GM18868 (cell line): Measurements from ENCODE around the gene EFHC1.

ENCODE experiments used
- ATAC-seq: cut with Tn5 transposase; IDR thresholded peaks from one replicate; pipeline ENCODE4 v1.9.1; 2021; ENCODE audit warnings: mild to moderate bottlenecking, moderate library complexity; ENCODE audit not compliant: unreplicated experiment

Gene EFHC1

DNA sequence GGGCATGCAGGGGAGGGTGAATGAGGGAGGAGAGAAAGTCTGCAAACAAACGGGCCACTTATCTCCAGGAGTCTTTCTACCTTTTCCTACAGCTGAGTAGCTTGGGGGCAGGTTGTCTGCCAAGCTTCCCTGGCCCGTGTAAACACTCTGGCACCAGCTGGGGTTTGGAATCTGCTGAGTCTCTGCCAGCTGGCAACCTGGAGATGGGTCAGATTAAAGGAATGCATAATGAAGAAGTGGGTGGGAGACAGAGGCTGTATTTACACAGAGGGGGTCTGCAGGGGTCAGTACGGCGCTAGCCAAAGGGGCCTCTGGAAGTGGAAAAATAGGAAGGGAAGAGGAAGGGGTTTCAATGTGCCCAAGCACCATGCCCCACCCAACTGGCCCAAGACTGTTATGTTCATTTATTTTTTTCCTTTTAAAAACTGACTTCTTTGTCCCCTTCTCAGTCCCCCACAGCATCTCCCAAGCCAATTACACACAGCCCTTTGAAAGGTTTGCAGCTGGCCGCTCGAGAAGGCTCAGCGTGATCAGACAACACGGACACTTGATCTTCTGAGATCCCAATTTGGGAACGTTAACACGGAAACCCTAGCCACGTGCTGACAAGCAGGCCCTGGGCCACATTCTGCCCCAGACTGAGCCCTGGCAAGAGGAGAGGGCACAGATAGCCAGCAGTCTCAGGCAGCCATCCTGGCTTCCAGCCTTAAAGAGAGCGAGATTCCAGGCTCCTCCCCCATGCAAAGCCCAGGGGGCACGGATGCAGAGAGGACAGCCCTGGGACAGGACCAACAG, 131.5 kb downstream of the EFHC1 start:
- ATAC-seq = no peak

DNA sequence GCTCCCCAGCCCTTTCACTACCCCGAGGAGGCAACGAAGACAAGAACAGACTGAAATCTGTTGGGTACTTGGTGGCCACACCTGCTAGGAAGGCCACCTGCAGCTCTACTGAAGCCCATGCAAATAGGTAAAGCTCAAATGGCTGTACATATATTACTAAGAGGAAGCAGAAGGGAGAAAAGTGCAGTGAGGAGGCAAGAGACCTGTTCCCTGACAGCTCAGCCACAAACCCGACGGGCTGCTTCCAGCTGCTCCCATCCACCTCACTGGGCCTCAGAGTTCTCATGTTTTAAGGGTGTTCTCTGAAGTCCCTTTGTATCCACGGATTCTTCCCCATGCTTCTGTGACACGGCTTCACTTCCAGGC, 132.1 kb downstream of the EFHC1 start:
- peak; percentile 91 for ATAC-seq

DNA sequence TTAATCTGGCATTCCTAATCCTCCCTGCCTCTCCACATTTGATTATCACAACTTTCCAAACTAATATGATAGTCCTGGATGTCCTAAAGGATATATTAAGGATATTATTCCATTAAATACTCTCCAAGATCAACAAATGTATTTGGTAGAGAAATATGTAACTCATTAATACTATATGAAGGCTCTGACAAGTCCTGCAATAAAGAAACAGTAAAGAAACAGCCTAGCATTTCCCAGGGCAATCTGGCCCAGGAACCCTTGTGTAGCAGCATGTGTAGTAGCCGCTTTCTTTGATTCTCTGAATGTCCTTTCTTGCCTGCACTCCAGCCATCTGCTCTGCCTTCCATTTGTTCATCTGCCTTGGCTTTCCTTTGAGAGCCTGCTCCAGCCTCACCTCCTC, 133.0 kb downstream of the EFHC1 start:
- no peak for ATAC-seq

DNA sequence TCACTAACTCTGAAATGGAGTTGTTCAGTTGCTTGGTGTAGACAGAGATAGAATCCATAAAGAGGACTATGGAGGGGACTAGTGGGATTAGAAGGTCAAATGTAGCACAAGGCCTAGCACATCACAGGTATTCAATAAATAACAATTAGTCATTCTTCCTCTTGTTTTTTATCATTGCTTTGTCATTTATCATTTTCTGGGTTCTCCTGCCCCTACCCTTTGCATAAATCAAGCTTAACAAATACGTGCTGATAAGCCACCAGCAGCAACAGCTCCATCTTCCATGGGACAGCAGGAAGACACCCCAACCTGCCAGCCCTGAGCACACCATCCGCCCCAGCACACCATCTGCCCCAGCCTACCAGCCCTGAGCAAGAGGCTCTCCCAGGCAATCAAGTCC, 133.6 kb downstream of the EFHC1 start:
- ATAC-seq = no peak

DNA sequence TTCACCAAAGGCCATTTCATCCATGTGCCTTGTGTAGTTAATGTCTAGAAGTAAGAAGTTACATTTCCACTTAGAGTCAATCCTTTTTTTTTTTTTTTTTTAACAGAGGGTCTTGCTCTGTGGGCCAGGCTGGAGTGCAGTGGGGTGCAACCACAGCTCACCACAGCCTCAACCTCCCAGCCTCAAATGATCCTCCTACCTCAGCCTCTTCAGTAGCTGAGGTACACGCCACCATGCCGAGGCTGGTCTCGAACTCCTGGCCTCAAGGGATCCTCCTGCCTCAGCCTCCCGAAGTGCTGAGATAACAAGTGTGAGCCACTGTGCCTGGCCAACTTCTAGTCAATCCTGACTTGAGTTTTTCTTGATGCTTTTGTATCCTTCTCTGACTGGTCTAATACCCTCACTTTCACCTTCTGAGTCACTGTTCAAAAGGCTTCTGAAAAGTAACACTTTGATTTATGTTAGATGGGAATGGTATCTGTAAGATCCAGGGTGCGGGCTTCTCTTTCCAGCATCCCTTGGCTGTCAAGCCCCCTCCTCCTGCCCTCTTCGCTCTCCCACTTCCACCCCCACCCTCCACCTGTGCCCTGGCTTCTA, 134.6 kb downstream of the EFHC1 start:
- ATAC-seq = no peak

DNA sequence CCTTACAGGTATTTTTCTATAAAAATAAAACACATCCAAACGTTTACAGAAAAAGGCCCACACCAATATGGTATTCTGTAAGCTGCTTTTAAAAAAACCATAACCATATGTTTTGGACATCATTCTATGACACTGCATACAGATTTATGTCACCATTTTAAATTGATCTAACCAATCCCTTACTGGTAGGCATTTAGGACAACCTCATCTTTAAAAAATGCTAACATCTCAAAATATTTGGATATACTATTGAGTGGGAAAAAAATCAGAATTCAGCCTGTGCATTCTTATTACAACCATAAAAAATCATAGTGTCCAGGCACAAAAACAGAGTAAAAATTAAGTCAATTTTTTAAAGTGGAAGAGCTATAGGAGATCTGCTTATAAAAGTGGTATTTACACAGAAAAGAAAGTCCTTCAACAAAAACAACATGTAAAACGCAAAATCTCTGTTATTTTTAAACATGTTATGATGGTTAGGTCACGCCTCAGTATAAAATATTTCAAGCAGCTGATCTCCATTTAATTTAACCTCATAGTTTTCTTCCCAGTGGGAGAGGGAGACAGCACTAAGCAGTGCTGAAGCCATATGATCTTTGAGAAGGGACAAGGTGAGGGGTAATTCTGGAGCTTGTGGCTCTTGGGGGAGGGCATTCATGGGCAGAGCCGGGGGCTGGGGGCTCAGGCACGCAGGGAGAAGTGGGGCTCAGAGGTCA, 135.5 kb downstream of the EFHC1 start:
- no peak for ATAC-seq

DNA sequence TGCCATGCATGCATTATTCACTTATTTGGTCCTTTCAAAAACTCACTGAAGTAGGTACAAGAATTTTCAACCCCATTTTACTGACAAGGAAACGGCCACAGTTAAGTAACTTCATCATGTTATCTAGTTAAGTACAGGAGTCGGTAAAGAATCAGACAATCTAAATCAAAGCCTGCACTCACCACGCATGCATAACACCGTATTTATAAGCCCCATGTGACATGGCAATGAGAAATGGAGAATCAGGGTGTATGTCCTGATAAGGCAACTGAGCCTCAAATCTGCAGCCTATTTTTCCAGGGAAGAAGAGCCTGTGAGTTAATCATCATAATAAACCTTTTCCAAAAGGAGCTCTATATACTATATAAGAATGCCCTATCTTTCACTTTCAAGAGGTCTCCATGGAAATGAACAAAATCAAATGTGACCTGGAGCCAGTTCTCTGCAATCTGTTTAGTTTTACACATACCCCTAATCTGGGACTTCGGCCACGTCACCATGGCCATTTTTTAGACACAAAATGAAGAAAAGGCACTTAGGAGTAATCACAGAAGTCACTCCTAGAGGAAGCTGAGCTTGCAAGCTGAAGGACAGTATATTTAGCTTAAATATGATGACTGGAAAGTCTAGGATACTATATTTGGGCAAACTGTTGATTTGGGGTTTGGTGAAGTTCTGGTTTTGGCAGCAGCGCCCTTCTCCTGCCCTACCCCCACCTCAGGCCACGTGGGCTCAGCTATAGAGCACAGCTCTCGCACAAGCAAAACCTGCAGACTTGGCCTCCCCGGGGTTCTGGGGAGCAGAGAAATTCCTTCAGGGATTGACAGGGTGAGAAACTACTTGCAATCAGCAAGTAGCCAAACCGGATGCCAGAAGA, 137.5 kb downstream of the EFHC1 start:
- ATAC-seq = no peak

DNA sequence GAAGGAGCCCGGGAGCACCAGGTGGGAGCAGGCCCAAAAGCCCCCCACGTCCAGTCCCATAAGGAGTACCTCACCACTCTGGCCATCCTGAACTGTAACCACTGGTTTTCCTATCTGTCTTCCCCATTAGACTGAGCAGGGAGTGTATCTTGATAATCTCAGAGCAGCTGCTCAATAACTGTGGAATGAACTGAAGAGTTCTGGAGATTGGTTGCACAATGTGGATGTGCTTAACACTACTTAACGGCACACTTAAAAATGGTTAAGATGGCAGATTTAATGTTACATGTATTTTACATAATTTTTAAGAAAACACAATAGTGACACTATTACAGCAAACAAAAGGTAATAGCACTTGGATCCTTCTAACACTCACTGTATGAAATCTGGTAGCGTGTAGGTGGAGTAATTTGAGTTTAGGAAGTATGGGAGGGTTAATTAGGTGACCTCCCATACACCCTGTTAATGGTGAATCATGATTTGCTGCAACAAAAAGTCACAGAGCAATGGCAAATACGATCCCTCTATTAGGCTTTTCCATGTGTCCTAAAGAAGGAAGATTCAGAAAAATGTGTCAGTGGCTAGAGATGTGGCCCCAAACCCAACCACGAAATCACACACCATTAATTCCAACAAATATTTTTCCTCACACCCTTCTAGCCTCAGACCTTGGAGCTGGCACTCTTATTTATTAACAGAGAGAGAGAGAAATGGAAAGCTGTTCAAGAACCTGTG, 138.3 kb downstream of the EFHC1 start:
- no peak for ATAC-seq

DNA sequence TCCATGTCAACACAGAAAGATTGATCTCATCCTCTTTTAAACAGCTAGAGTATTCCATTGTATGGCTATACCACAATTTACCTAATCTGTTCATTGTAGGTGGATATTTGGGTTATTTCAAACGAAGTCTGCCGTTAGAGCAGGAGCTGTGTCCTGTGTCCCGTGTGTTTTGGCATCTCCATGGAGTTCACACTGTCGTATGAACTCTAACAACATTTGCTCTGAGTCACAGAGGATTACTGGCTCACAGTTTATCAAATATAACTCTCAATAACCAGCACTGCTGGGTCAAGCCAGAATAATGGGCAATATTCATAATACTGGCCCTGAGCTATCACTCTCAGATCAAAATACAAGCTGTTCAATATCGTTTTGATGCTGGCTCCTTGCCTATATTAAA, 140.3 kb downstream of the EFHC1 start:
- no peak for ATAC-seq

DNA sequence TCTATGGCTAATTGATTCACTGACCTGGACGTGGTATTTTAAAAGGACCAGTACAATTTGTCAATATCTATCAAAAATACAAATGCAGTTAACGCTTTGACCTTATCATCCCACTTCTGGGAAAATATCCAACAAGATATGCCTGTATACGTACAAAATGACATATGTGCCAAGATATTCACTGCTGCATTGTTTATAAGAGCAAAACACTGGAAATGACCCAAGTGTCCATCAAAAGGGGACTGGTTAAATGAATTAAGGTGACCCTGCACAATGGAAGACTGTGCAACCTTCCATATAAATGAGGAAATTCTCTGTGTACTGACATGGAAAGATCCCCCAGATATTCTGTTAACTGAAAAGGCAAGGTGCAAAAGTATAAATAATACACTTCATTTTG, 142.8 kb downstream of the EFHC1 start:
- no peak for ATAC-seq

DNA sequence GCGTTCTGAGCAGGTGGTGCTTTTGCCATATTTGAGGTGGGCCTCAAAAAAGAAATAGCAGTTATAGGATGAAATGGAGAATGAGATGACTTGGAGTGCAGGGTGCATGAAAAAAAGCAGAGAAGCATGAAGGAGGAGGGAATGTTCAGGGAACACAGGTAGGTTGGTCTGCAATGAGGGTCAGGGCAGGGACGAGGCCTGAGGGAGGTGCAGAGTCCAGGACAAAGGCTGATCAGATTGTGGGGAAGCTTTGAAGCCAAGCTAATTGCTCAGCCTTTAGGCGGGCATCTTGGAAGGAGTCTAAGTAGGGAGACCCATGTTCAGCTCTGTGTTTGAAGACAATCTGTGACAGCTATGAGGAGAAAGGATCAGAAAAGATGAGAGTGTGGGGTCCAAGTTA, 144.7 kb downstream of the EFHC1 start:
- ATAC-seq = no peak

DNA sequence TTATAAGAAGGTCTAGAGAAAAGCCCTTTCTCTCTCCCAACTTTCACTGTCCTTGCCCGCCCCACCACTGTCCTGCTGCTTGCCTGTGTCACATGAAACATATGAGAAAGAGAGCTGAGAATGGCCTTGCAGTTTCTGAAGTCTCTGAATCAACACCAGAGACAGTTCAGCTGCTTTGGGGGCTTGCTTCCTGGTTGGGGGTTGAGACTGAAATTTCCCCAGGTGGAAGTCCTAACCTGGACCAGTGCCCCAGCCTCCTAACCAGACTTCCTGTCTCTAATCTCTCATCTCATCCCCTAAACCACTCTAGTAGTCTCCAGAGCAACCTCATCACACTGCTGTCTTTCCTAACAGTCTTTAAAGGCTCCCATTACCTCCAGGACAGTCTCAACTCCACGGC, 146.1 kb downstream of the EFHC1 start:
- ATAC-seq = peak; percentile 75

DNA sequence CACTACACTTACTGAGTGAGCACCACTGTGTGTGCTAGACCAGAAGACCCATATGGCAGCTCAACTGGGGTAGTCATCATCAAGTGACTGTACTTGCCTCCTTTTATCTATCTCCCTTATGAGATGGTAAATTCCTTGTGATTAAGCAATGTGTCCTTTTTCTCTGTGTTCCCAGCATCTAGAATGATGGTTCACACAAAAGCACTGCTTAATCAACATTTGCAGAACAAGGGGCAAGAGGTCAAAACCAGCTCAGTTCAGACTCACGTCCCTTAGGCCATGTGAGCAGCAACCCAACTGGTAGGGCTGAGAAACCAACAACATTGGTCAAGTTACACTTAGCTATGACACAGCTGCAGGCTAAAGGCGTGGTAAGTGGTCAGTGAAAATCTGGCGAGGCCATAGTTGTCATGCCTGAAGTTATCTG, 146.7 kb downstream of the EFHC1 start:
- peak; percentile 11 for ATAC-seq

DNA sequence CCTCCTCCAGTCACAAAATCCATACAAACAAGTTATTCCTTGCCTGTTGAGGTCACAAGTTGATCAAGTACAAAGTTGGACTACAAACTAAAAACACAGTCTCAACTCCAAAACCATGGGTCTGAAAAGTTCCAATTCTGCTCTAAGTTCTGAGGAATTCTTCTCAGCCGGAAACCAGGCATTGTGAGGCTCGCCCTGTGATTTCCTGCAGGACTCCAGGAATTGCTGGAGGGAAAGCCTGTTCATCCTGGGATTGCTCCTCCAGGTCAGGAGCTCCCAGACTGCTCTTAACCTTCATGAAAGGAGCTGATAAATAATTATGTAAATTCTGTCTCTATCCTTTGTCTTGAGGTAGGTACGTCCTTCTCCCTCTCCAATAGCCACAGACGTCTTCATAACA, 148.2 kb downstream of the EFHC1 start:
- ATAC-seq = no peak

DNA sequence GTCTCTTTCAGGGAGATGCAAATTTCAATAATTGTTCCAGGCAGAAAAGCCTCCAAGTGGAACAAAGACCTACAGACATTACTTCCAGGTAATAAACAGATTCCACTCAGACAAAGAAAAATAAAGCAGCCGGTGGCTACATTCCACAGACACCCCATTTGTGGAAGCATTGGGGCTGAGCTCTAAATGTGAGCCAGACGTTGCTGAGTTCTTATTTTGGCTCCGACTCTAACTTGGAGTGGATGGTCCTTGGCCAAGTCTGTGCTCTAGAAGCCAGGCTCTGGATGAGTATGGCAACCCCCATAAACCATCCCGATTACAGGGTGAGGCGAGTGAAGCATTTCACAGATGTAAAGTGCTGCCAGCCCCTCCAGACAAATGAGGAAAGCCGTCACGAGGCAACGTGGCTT, 150.2 kb downstream of the EFHC1 start:
- ATAC-seq = no peak

DNA sequence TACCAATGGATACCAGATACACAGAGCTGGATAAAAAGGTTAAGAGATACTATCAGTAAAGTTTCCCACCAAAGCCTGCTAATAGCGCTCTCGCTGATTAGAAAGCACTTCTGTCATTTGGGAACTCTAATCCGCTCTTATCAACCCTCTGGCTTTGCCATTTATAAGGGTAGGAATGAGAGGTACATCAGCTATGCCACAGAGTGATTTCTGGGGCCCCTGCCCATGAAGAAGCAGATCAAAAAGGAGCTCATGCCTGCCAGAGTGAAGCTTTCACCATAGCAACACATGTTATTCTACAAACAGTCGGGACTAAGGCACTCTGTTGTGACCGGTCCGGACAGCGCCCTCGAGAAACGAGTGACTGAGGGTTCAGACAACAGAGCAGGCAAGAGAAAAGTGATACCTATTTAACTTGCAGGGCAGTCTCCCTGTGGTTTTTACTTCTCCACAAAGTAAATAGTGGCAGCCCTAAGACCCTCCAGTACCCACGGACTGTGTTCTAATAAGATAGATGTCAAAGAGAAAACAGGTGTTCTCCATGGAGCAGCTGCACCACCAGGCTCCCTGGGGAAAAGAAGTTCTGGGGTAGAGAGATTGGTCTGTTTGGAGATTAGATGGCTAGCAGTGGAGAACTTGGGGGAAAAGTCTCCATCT, 151.1 kb downstream of the EFHC1 start:
- ATAC-seq = no peak

DNA sequence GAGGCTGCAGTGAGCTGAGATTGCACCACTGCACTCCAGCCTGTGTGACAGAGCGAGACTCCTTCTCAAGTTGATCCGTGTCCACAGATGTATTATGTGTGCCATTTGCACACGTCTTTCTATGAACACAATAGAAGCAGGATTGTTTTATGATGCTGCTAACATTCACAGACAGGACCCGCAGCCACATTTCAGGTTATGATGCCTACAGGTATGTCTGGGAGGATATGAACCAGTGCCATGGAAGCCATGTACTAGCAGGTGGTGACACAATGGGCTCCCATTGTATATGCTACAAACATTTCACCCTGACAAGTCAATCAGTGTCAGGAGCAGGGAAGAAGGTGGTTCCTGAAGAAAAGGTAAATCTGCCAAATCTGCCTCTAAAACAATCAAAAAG, 152.4 kb downstream of the EFHC1 start:
- ATAC-seq = no peak

DNA sequence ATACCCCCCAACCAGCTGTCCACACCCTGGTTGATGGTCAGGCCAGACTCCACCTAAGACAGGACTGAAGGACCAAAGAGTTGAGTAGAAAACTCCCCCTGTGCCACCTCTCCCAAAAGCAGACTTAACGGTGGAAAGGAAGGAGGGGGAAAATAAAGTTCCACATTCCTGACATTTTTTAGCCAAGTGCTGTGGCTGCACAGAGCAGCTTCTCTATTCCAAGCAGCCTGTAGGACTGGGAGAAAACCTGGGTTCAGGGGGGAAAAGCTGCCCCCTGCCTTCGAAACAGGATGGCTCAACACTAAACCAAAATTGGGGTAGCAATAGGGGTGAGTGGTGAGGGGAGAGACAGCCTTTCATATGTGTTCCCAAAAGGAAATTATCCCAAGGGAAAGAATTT, 153.2 kb downstream of the EFHC1 start:
- no peak for ATAC-seq
